ENCODE measurements around the gene MAN1A1. TPM values are rescaled to one million over a fixed set of nuclear protein-coding genes. Genes with fewer than 3 reads are reported as not detected.

The MAN1A1 gene
- total RNA-seq, 2 donors from 2014 or later: 24.8 to 35.8 TPM

DNA sequence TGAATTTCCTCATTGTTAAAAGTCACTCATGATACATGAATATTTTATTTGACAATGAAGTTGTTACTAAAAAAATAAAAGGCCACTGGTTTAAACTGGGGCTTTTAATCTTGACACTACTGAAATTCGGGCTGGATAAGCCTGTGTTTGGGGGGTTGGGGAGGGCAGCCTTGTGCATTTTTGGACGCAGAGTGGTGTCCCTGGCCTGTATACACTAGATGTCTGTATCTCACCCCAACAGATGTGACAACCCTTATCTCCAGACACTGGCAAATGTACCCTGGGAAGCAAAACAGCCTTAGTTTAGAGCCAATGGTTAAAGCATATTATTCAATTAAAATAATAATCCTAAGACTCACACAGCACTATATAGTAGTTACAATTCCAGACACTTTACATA, 24.8 kb downstream of the MAN1A1 start:
- H3K36me3 ChIP-seq: no peaks in the 10 kb centered on the region
- TF ChIP-seq, protein P1, sequence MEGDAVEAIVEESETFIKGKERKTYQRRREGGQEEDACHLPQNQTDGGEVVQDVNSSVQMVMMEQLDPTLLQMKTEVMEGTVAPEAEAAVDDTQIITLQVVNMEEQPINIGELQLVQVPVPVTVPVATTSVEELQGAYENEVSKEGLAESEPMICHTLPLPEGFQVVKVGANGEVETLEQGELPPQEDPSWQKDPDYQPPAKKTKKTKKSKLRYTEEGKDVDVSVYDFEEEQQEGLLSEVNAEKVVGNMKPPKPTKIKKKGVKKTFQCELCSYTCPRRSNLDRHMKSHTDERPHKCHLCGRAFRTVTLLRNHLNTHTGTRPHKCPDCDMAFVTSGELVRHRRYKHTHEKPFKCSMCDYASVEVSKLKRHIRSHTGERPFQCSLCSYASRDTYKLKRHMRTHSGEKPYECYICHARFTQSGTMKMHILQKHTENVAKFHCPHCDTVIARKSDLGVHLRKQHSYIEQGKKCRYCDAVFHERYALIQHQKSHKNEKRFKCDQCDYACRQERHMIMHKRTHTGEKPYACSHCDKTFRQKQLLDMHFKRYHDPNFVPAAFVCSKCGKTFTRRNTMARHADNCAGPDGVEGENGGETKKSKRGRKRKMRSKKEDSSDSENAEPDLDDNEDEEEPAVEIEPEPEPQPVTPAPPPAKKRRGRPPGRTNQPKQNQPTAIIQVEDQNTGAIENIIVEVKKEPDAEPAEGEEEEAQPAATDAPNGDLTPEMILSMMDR (IDR thresholded peaks at IDR 0.05): no peak
- DNase-seq (ENCODE audit: low spot score): no peak
- no peaks in the 10 kb centered on the region for H3K9me3 ChIP-seq
- H3K4me1 ChIP-seq: no peaks in the 10 kb centered on the region
- no peak overlapping the region for H3K4me3 ChIP-seq
- H3K27me3 ChIP-seq: no peaks in the 10 kb centered on the region
- H3K27ac ChIP-seq: no peak overlapping the region

DNA sequence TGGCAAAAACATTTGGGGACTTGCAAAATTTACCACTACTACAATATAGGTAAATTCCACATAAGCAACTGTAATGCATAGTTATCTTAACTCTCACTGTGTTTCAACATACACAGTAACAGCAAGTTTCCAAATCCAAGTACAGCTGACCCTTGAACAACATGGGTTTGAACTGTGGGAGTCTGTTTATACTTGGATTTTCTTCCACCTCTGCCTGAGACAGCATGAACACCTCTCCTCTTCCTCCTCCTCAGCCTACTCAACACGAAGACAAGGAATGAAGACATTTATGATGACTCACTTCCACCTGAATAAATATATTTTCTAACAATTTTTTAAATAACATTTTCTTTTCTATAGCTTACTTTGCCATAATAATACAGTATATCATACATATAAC, 25.6 kb downstream of the MAN1A1 start:
- no peaks in the 10 kb centered on the region for H3K9me3 ChIP-seq
- TF ChIP-seq, protein P1 (IDR thresholded peaks at IDR 0.05): no peak

DNA sequence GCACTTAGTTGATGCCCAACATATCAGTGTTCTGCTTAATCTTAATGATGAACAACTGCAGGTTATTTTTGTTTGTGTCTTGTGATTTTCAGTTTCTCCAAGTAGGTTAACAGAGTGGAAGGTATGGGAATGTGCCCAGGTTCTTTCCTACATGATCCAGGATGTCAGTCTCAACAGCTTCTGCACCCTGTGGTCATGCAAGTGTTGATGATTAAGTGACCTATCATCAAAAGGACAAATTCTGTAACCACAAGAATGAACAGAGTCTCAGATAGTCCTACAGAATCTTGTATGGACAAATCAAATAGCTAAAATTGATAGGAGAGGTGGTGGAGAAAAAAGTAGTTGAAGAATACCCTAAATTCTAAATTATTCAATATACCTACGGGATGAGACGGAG, 26.1 kb downstream of the MAN1A1 start:
- H3K4me1 ChIP-seq: no peaks in the 10 kb centered on the region
- no peak overlapping the region for H3K27ac ChIP-seq
- H3K36me3 ChIP-seq: no peaks in the 10 kb centered on the region
- no peaks in the 10 kb centered on the region for H3K27me3 ChIP-seq
- TF ChIP-seq, protein P1 (IDR thresholded peaks at IDR 0.05): no peak
- no peak for DNase-seq (ENCODE audit: low spot score)
- no peak overlapping the region for H3K4me3 ChIP-seq
- no peaks in the 10 kb centered on the region for H3K9me3 ChIP-seq

More for the DNA sequence above, 25.6 kb downstream of the MAN1A1 start:
- no peak overlapping the region for H3K27ac ChIP-seq
- no peak overlapping the region for H3K4me3 ChIP-seq
- DNase-seq (ENCODE audit: low spot score): no peak
- H3K36me3 ChIP-seq: no peaks in the 10 kb centered on the region
- H3K27me3 ChIP-seq: no peaks in the 10 kb centered on the region
- no peaks in the 10 kb centered on the region for H3K4me1 ChIP-seq

- Histone ChIP-seq H3K4me1 (no peaks in the 10 kb centered on the region), H3K27me3 (no peaks in the 10 kb centered on the region), H3K27ac (no peak overlapping the region), H3K9me3 (no peaks in the 10 kb centered on the region), H3K4me3 (no peak overlapping the region), H3K36me3 (no peaks in the 10 kb centered on the region)
- TF ChIP-seq, protein P1 (IDR thresholded peaks at IDR 0.05): no peak
- no peak for DNase-seq (ENCODE audit: low spot score)
Observed at GRCh38 chr6:119322715-119323350, 26.7 kb downstream of the MAN1A1 start.

DNA sequence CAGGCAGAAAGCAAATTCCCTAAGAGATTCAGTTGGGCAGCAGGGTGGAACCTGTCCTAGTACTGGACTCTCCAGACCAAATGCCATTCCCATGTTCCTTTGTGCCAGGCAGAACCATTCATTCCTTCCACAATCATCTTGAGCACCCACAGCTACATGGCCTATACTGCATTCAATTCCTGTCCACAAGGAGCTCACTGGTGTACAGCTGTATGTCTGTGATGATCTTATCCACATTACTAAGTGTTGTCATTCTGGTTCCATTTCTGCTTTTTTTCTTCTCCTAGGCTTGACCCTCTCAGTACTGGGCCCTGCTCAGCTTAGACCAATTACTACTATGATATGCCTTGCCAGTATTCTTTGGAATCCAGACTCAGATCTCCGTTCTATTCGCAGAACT, 27.5 kb downstream of the MAN1A1 start:
- H3K4me1 ChIP-seq: no peaks in the 10 kb centered on the region
- no peak for DNase-seq (ENCODE audit: low spot score)
- H3K9me3 ChIP-seq: no peaks in the 10 kb centered on the region
- H3K4me3 ChIP-seq: no peak overlapping the region
- TF ChIP-seq, protein P1 (IDR thresholded peaks at IDR 0.05): no peak
- H3K36me3 ChIP-seq: no peaks in the 10 kb centered on the region
- no peaks in the 10 kb centered on the region for H3K27me3 ChIP-seq
- H3K27ac ChIP-seq: no peak overlapping the region

DNA sequence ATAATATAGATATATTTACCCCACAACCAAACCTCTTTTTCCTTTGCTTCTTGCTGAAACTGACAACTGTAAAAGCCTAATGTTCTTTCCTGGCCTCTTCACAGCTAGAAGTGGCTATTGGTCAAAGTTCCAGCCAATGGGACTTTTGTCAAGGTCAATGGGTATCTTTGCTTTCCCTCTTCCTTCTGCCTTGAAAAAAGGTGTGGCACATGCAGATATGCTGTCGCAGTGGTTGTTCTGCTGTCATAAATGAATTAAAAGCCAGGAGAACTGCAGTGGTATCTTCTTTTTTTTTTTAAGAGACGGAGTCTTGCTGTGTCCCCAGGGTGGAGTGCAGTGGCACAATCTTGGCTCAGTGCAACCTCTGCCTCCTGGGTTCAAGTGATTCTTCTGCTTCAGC, 29.9 kb downstream of the MAN1A1 start:
- no peaks in the 10 kb centered on the region for H3K9me3 ChIP-seq
- no peaks in the 10 kb centered on the region for H3K27me3 ChIP-seq
- no peaks in the 10 kb centered on the region for H3K36me3 ChIP-seq
- no peak overlapping the region for H3K4me3 ChIP-seq
- DNase-seq (ENCODE audit: low spot score): no peak
- TF ChIP-seq, protein P1 (IDR thresholded peaks at IDR 0.05): no peak
- H3K4me1 ChIP-seq: peaks cover 0 to 3% of the 10 kb centered on the region in 2 donors
- no peak overlapping the region for H3K27ac ChIP-seq

Data from right atrium auricular region (tissue), 2 donors.